NB4 (cell line): ENCODE results near the gene SECISBP2L.

Source experiments
- MYC ChIP-seq: IDR thresholded peaks from 2 replicates; pipeline ENCODE4 v1.6.1; 2011; ENCODE audit warnings: low read depth, low read length
- POLR2A ChIP-seq: IDR thresholded peaks from 2 replicates; pipeline ENCODE4 v1.6.1; 2011; ENCODE audit warnings: mild to moderate bottlenecking; ENCODE audit not compliant: insufficient read length; ENCODE audit errors: extremely low read depth
- TF ChIP-seq, protein P1 (sequence below): IDR thresholded peaks from one replicate; pipeline ENCODE4 v1.5.1; 2012; ENCODE audit warnings: low read depth, low read length

DNA sequence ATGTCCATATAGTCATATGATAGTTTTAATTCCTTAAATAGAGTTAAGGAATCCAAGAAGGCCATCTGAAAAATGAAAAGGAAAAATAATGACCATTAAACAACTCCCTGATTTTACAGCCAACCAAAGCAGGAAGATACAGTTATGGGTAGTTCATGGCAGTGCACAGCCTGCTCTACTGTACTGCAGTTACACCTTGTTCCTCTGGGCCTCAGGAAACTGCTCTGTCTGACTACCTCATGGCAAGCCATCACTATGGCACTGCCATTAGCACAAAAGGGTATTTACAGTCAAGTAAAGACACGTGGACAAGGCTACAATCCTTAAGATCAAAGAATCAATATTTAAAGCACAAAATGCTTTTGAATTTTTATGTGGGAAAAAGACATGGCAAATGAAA is 19.5 kb downstream of the SECISBP2L start:
- TF ChIP-seq POLR2A (no peak), MYC (no peak)
- TF ChIP-seq, protein P1, sequence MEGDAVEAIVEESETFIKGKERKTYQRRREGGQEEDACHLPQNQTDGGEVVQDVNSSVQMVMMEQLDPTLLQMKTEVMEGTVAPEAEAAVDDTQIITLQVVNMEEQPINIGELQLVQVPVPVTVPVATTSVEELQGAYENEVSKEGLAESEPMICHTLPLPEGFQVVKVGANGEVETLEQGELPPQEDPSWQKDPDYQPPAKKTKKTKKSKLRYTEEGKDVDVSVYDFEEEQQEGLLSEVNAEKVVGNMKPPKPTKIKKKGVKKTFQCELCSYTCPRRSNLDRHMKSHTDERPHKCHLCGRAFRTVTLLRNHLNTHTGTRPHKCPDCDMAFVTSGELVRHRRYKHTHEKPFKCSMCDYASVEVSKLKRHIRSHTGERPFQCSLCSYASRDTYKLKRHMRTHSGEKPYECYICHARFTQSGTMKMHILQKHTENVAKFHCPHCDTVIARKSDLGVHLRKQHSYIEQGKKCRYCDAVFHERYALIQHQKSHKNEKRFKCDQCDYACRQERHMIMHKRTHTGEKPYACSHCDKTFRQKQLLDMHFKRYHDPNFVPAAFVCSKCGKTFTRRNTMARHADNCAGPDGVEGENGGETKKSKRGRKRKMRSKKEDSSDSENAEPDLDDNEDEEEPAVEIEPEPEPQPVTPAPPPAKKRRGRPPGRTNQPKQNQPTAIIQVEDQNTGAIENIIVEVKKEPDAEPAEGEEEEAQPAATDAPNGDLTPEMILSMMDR, result no peak
